Muscle layer of colon (tissue), 2 donors: ENCODE measurements around the gene TSPAN31.

Experiments
- H3K27ac ChIP-seq: one replicate; pipeline ENCODE4 v1.7.0; 2013; ENCODE audit warnings: low read depth, mild to moderate bottlenecking, low read length, moderate library complexity
- H3K27me3 ChIP-seq, 2 donors: one replicate each; pipeline ENCODE4 v1.7.0; 2013; ENCODE audit warnings: low read length in 2 of 2, mild to moderate bottlenecking in 2 of 2; ENCODE audit not compliant: insufficient read depth in 2 of 2, control insufficient read depth in 1 of 2
- H3K36me3 ChIP-seq: one replicate; pipeline ENCODE4 v1.7.0; 2013; ENCODE audit warnings: mild to moderate bottlenecking, low read length; ENCODE audit not compliant: insufficient read depth
- H3K4me1 ChIP-seq: one replicate; pipeline ENCODE4 v1.7.0; 2013; ENCODE audit warnings: mild to moderate bottlenecking, low read length; ENCODE audit not compliant: insufficient read depth
- H3K4me3 ChIP-seq, 2 donors: one replicate each; pipeline ENCODE4 v1.7.0; 2013; ENCODE audit warnings: low read length in 2 of 2, low read depth in 1 of 2, mild to moderate bottlenecking in 1 of 2, moderate library complexity in 1 of 2
- H3K9ac ChIP-seq: one replicate; pipeline ENCODE4 v1.7.0; 2013; ENCODE audit warnings: low read length
- H3K9me3 ChIP-seq: one replicate; pipeline ENCODE4 v1.7.0; 2013; ENCODE audit warnings: mild to moderate bottlenecking, low read length
- donor health status: abdominal sarcoma.
- donor health status: Adenocarcinoma of cecum.

Gene TSPAN31

GRCh38 chr12:57732270-57732669 is 12.6 kb upstream of the TSPAN31 start:
- no peak overlapping the region for H3K27ac ChIP-seq
- no peak overlapping the region for H3K9ac ChIP-seq
- no peak overlapping the region for H3K4me3 ChIP-seq
- H3K27me3 ChIP-seq = peaks cover 43% of the 10 kb centered on the region in 2 donors
- no peaks in the 10 kb centered on the region for H3K9me3 ChIP-seq
- H3K36me3 ChIP-seq = no peaks in the 10 kb centered on the region
- peaks cover 18% of the 10 kb centered on the region for H3K4me1 ChIP-seq

GRCh38 chr12:57732726-57733593 is 11.9 kb upstream of the TSPAN31 start:
- H3K4me1 ChIP-seq = peaks cover 19% of the 10 kb centered on the region
- H3K27me3 ChIP-seq = peaks cover 42 to 43% of the 10 kb centered on the region in 2 donors
- H3K9me3 ChIP-seq = no peaks in the 10 kb centered on the region
- no peak overlapping the region for H3K4me3 ChIP-seq
- H3K9ac ChIP-seq = no peak overlapping the region
- H3K27ac ChIP-seq = no peak overlapping the region
- H3K36me3 ChIP-seq = no peaks in the 10 kb centered on the region

- Histone ChIP-seq H3K27ac (no peak overlapping the region), H3K4me3 (no peak overlapping the region), H3K9ac (no peak overlapping the region), H3K36me3 (no peaks in the 10 kb centered on the region), H3K9me3 (no peaks in the 10 kb centered on the region), H3K4me1 (peaks cover 19% of the 10 kb centered on the region), H3K27me3 (peaks cover 43 to 47% of the 10 kb centered on the region in 2 donors)
Observed at GRCh38 chr12:57733928-57734327, 10.9 kb upstream of the TSPAN31 start.

- Histone ChIP-seq H3K27me3 (peaks cover 50 to 54% of the 10 kb centered on the region in 2 donors), H3K36me3 (no peaks in the 10 kb centered on the region), H3K9ac (no peak overlapping the region), H3K4me3 (no peak overlapping the region), H3K4me1 (peaks cover 19% of the 10 kb centered on the region), H3K9me3 (no peaks in the 10 kb centered on the region), H3K27ac (no peak overlapping the region)
Observed at GRCh38 chr12:57734591-57734990, 10.2 kb upstream of the TSPAN31 start.

- Histone ChIP-seq H3K27ac (no peak overlapping the region), H3K4me3 (no peak overlapping the region), H3K27me3 (peaks cover 53 to 61% of the 10 kb centered on the region in 2 donors), H3K4me1 (peaks cover 19% of the 10 kb centered on the region), H3K9ac (no peak overlapping the region), H3K36me3 (no peaks in the 10 kb centered on the region), H3K9me3 (no peaks in the 10 kb centered on the region)
Observed at GRCh38 chr12:57735198-57735855, 9.5 kb upstream of the TSPAN31 start.

- Histone ChIP-seq H3K36me3 (no peaks in the 10 kb centered on the region), H3K9me3 (no peaks in the 10 kb centered on the region), H3K9ac (no peak overlapping the region), H3K27me3 (peaks cover 53 to 61% of the 10 kb centered on the region in 2 donors), H3K27ac (no peak overlapping the region), H3K4me3 (no peak overlapping the region), H3K4me1 (peaks cover 19% of the 10 kb centered on the region)
Observed at GRCh38 chr12:57735952-57736740, 8.7 kb upstream of the TSPAN31 start.

GRCh38 chr12:57736741-57737466 is 7.9 kb upstream of the TSPAN31 start:
- Histone ChIP-seq H3K36me3 (no peaks in the 10 kb centered on the region), H3K27me3 (peaks cover 53 to 61% of the 10 kb centered on the region in 2 donors), H3K27ac (no peak overlapping the region), H3K9ac (no peak overlapping the region), H3K9me3 (no peaks in the 10 kb centered on the region), H3K4me3 (peak overlapping the region in 1 of 2 donors; percentile 35), H3K4me1 (peaks cover 19% of the 10 kb centered on the region)

- no peak overlapping the region for H3K9ac ChIP-seq
- peaks cover 53 to 61% of the 10 kb centered on the region in 2 donors for H3K27me3 ChIP-seq
- peak overlapping the region in 1 of 2 donors; percentile 35 for H3K4me3 ChIP-seq
- H3K4me1 ChIP-seq = peaks cover 19% of the 10 kb centered on the region
- no peak overlapping the region for H3K27ac ChIP-seq
- H3K9me3 ChIP-seq = no peaks in the 10 kb centered on the region
- H3K36me3 ChIP-seq = no peaks in the 10 kb centered on the region
Observed at GRCh38 chr12:57737467-57738460, 7.1 kb upstream of the TSPAN31 start.

GRCh38 chr12:57738661-57739237 is 6.1 kb upstream of the TSPAN31 start, which contains the start of gene AGAP2:
Gene AGAP2 (minus strand): TSS chr12:57738742. CDS start chr12:57738246, 496 bp downstream.
- Histone ChIP-seq H3K9ac (no peak within 1 kb of the TSS), H3K36me3 (no peaks in the 10 kb centered on the region), H3K4me3 (peak within 1 kb of the TSS in 1 of 2 donors; percentile 35), H3K4me1 (peaks cover 19% of the 10 kb centered on the region), H3K9me3 (no peaks in the 10 kb centered on the region), H3K27me3 (peaks cover 47 to 61% of the 10 kb centered on the region in 2 donors), H3K27ac (no peak within 1 kb of the TSS)

GRCh38 chr12:57739387-57739786 is 5.5 kb upstream of the TSPAN31 start:
- no peak overlapping the region for H3K9ac ChIP-seq
- H3K4me1 ChIP-seq = peaks cover 25% of the 10 kb centered on the region
- no peak overlapping the region for H3K27ac ChIP-seq
- no peak overlapping the region for H3K4me3 ChIP-seq
- no peaks in the 10 kb centered on the region for H3K36me3 ChIP-seq
- peaks cover 41 to 57% of the 10 kb centered on the region in 2 donors for H3K27me3 ChIP-seq
- no peaks in the 10 kb centered on the region for H3K9me3 ChIP-seq
